Renal cortex interstitium (tissue), 15 donors: ENCODE measurements around the gene NOXO1. TPM values are rescaled to one million over a fixed set of nuclear protein-coding genes. Genes with fewer than 3 reads are reported as not detected.
A peak's percentile ranks its signal among the peaks of the same experiment; 100 is the strongest.

ENCODE experiments used
- DNase-seq, 11 donors: peaks; one replicate each; pipeline ENCODE4 v3.0.0-alpha.2; 2013; ENCODE audit warnings: low read depth in 9 of 11, low spot score in 4 of 11; ENCODE audit errors: extremely low read depth in 1 of 11
- long read RNA-seq, 16 experiments: transcript quantifications; one replicate each; lab custom pipeline, GENCODE V29; 2026
- polyA plus RNA-seq, 3 donors: library from polyadenylated mRNA; unstranded; fragments of 120-200 nt; gene quantifications; one replicate each; pipeline ENCODE4 v1.2.1, GENCODE V29; 2013; ENCODE audit not compliant: insufficient read length in 3 of 3

Gene NOXO1, protein sequence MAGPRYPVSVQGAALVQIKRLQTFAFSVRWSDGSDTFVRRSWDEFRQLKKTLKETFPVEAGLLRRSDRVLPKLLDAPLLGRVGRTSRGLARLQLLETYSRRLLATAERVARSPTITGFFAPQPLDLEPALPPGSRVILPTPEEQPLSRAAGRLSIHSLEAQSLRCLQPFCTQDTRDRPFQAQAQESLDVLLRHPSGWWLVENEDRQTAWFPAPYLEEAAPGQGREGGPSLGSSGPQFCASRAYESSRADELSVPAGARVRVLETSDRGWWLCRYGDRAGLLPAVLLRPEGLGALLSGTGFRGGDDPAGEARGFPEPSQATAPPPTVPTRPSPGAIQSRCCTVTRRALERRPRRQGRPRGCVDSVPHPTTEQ
- polyA plus RNA-seq, result 1 to 10 TPM in 2 of 3 donors, under 1 TPM in 1; 0.61 to 1.6 (median 1.1) TPM
- long read RNA-seq, donor 1, partial matches to known transcripts, result 0 of 1 reads
- long read RNA-seq, donor 1, other reads (novel, unspliced or antisense), result 0 of 1 reads
- long read RNA-seq, donor 2, result 0 reads
- long read RNA-seq, donor 3, partial matches to known transcripts, result 0 of 1 reads
- long read RNA-seq, donor 3, other reads (novel, unspliced or antisense), result 0 of 1 reads
- long read RNA-seq, donor 4, result 0 reads
- long read RNA-seq, donor 5, result 0 reads
- long read RNA-seq, donor 6, result 0 reads
- long read RNA-seq, donor 7, result 0 reads
- long read RNA-seq, donor 8, result 0 reads
- long read RNA-seq, donor 9, result 0 reads
- long read RNA-seq, donor 10, result 0 reads
- long read RNA-seq, donor 11, result 0 reads
- long read RNA-seq, donor 12, partial matches to known transcripts, result 0 of 1 reads
- long read RNA-seq, donor 12, other reads (novel, unspliced or antisense), result 0 of 1 reads
- long read RNA-seq, donor 13, result 0 reads
- long read RNA-seq, donor 14, result 0 reads
- long read RNA-seq, donor 15, result 0 reads
- long read RNA-seq, donor 16, result 0 reads

DNA sequence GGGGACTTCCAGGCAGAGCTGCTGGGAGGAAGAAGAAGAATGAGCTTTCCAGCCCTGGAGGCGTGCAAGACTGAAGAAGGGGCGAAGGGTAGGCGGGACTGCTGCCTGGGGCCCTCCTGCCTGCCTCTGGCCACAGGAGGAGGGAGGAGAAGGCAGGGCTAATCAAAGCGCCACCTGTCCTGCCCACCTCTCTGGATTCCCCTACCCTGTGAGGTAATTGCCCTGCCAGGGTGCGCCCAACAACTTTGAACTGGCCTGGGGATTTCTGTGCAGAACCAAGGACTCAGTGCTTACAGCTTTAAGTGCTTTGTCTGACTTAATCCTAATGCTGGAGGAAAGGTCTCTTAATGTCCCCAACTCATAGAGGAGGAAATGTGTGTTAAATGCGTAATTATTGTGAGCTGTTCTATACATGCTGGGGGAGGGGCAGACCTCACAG is at the start of gene NOXO1:
Gene NOXO1, minus strand, starts transcription at position 72 of the 439 bp plus-strand sequence. CDS start 290 bp downstream, outside the sequence.
- no peak for DNase-seq

DNA sequence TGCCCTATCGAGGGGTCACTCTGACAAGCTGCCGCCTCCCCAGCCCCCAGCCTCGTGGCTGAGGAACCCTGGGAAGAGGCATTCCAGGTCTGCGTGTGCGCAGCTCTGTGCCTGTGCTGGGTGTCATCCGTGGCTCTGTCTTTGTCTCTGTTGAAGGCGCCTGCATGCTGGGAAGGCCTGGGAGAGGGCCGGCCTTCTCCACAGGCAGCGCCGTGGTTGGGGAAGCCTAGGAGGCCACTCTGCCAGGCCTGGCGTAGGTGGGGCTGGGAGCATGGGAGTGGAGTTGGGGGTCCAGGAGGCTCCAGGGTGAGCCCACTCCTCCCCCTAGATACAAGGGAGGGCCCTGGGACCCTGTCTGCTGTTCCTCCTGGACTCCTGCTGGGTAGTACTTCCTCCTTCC is 48.8 kb upstream of the NOXO1 start:
- DNase-seq, result no peak

DNA sequence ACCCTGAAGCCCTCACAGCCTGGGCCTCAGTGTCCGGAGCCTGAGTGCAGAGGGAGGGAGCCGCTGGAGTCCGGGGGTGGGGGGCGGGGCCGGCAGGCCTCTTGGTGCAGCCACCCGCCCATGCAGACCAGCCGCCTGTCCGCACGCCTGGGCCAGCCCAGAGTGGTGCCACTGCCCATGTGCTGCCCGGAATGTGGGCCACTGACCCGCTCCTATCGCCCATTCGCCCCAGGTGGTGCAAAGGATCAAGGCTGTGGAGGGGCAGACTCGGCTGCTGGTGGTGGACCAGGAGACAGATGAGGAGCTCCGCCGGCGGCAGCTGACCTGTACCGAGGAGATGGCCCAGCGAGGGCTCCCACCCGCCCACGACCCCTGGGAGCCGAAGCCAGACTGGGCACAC is 48.1 kb upstream of the NOXO1 start:
- no peak for DNase-seq

DNA sequence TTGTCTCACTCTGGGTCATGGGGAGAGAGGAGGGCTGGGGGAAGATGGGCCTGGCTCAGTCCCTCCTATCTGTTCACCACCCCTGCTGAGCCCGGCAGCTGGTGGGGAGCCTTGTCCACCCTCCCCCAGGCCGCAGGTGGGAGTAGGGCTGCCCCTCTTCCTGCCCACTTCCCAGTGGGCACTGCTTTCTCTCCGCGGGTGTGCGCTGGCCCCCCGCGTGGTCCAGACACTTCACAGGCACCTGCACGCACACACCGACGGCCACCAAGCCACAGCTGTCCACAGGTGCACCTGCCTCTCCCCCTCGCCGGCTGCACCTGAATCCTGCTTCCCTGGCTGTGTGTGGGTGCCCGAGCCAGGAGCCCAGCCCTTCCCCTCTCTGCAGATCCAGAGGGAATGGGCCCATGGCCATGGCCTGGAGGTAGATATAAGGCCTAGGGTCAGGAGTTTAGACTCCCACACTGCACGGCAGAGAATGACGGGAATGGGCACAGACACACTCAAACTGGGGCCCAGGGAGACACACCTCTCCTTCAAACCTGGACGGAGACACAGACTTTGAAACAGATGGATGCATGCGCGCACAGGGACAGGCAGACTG is 47.5 kb upstream of the NOXO1 start:
- DNase-seq, result no peak

DNA sequence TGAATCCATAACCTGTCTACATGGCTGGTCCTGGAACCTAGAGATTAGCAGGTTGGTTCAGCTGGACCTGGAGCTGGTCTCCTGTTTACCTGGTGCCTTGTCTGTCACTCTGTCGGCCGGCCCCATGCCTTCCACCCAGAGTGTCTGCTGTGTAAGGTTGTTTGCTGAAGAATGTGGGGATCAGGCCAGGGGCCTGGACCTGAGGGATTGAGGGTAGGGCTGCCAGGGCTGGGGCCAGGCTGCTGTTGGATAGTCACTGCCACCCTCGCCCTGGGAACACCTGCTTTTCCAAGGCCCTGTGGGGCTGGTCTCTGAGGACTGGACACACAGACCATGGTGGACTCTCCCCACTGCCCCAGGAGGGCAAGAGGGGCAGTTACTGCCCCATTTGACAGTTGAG is 46.9 kb upstream of the NOXO1 start:
- DNase-seq, result no peak

DNA sequence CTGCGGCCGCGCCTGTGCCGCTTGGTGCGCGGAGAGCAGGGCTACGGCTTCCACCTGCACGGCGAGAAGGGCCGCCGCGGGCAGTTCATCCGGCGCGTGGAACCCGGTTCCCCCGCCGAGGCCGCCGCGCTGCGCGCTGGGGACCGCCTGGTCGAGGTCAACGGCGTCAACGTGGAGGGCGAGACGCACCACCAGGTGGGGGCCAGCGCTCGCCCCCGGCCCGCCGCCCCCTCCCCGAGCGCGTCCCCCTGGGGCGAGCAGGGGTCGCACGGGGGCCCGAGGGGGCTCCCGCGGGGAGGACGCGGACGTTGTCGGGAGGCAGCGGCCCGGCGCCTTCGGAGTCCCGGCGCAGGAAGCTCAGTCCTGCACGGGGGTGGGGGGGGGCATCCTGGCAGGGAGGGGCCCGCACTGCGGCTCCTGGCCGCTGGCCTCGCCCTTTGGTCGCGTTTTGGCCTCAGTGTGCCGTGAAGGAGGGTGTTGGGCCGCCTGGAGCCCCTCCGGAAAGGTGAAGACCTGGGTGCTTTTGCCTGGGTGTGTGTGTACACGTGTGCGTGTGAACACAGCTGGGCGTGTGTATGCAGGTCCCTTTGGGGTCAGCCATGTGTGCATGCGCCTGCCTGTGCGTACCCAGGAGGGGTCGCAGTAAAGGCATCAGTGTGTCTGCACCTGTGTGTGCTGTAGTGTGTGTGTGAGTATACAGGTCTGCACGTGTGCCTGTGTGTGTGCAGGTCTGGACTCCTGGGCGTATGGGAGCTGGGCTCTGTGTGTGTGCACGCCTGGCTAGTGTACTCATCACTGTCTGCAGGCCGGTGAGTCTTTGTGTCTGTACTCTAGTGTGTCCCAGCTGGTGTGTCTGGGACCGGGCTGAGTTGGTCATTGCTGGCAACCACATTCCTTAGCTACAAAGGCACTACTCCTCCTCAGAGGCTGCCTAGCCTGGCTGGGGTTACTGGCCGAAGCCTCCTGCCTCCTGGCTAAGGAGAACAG is 46.0 kb upstream of the NOXO1 start:
- DNase-seq, result no peak

DNA sequence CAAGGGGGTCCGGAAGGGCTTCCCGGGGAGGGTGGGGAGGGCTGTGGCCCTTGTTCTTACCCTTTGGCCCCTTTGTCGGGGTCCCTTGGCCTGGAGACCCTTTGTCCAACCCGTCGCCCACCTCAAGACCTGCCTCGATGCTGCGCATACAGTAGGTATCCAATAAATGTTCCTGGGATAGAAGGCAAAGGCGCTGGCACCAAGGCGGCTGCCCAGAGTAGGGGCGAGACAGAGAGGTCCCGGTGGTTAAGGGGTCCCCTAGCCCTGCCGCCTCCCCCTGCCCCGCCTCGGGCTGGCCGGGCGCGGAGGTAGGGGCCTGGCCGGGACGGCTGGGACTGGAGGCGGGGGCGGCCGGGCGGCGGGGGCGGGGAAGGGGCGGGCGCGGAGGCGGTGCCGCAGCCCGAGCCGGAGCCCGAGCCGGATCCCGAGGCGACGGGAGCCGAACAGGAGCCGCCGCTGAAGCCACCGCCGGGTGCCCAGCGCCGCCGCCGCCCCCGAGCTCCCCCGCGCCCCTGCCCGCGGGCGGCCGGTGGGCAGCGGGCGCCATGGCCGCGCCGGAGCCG is 45.3 kb upstream of the NOXO1 start, which contains the start of gene NHERF2:
Gene NHERF2, plus strand, starts transcription at position 442 of the 563 bp plus-strand sequence. Its CDS starts 104 bp downstream, at position 546.
- DNase-seq, result no peak

DNA sequence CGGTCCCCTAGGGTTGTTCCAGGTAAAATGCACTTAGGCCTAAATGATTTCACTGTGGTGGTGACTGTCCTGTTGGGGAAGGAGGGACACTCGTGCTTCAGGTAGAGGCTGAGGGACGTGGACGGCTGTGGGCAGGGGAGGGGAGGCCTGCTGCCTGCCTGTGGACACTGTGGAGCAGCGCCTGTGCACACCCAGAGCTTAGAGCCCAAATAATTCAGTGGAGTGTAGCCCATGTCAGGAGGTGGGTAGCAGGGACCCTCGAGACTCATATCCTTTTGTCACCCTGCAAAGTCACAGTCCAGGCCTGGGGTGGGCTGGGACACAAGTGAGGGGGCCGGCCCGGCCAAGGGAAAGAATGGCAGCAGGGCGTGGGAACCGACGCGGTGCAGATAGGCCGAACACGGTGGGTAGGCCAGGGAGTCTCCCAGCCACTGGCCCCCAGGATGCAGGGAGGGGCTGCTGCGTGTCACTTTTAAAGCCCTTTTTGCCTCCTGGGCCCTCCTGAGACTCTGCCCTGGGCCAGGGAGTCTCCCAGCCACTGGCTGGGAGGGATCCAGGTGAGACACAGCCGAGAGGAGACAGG is 44.7 kb upstream of the NOXO1 start:
- no peak for DNase-seq

DNA sequence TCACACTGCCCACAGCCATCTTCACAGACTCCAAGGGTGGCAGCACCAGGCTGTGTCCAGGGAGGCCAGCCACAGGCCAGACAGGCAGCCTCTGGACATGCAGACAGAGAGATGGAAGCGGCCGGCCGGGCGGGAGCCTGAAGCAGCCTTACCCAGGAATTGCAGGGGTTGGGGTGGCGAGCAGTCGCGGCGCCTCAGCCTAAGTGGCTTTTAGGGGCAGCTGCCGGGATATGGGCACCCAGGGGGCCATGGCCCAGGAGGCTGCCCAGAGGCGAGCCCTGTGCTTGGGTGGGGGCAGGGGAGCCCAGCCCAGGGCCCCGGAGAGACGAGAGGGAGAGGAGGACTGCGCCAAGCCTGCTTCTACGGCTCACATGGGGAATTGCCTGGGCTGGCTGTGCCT is 44.0 kb upstream of the NOXO1 start:
- no peak for DNase-seq

DNA sequence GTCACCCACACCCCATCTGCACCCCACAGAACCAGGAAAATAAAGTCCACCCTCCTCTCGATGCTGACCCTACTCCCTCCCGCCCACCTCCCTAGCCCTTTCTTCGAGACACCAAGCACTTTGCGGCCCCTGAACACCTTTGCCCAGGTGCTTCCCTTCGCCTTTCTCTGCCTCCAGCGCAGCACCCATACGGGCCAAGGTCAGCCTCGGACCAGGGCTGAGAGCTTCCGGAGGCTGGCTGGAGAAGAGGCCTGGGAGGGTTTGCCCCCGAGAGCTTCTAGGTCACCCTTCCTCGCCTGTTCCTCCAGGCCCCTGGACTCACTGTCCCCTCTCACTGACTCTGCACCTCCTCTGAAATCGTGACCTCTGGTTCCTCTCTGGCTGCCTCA is 42.8 kb upstream of the NOXO1 start:
- no peak for DNase-seq

DNA sequence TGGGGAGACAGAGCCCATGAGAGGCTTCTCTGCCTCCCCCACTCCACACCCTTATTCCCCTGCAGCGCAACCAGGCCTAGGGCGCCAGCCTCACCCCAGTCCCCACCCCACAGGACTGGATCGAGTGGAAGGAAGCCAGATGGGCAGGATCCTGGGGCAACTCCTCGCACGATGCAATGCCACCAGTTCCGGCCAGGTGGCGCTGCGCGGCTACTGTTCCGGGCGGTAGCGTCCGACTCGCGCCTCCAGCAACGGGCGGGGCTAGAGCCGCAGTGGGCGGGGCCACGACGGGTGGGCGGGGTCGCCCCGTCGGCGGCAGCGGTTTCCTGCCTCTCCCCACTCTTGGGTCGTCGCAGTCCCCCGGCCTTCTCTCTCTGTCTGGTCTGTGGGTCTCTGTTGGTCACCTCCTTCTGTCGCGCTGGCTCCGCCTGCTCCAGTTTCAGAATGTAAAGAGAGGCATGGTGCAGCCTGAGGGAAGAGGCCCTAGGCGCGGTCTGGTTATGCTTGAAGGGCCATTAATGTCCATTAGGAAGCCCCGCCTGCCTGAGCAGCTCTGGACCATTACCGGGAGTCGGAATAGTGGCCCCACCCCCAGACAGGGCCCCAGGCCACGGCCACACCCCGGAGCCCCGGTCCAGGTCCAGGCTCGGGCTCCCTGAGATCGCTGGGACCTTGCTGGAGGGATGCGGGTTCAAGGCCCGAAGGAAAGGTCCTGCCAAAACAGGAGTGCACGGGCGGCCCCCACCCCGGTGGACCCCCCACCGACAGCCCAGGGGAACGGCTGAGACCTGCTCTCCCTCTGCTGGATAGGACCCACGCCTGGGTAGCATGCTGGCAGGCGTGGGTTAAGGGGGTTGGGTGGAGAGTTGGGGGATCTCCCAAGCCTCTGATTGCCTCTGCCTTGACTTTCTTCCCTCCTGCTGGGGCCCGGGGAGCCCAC is 42.1 kb upstream of the NOXO1 start:
- peak in 7 of 11 donors; percentile 83 to 90 (median 88) for DNase-seq

DNA sequence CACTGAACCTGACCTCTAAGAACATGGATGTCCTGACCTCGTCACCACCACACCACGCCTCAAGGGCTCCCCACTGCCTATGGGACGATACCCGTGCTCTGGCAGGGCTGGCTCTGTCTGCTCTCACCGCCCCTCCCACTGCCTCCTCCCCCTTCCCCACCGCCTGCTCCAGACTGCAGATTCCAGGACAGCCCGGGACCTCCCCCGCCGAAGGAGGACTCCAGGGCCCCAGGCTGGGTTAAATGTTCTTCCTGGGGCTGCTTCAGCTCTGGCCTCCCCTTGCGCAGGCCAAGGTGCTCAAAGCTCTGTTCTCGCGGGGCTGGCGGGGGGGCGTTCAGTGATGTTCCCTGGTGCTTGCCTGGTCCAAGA is 41.4 kb upstream of the NOXO1 start:
- no peak for DNase-seq

DNA sequence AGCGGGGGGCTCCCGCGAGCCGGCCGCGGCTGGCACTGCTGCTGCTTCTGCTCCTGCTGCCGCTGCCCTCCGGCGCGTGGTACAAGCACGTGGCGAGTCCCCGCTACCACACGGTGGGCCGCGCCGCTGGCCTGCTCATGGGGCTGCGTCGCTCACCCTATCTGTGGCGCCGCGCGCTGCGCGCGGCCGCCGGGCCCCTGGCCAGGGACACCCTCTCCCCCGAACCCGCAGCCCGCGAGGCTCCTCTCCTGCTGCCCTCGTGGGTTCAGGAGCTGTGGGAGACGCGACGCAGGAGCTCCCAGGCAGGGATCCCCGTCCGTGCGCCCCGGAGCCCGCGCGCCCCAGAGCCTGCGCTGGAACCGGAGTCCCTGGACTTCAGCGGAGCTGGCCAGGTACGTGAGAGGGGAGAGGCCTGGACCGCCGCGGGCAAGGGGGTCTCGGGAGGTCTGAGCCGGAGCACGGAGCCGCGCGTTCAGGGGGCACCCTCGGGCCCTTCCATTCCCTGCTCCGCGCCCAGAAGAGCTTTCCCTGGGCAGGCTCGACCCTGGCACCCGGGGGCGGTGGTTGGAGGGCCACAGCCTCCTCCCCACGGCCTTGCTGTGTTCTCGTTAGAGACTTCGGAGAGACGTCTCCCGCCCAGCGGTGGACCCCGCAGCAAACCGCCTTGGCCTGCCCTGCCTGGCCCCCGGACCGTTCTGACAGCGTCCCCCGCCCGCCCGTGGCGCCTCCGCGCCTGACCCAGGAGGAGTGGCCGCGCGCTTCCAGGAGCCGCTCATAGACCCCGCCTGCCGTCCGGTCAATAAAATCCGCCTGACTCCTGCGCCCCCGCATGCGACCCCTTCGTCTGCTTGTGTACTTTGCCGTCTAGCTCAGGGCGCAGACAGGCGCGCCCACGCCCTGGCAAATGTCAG is 38.9 kb upstream of the NOXO1 start:
- no peak for DNase-seq

DNA sequence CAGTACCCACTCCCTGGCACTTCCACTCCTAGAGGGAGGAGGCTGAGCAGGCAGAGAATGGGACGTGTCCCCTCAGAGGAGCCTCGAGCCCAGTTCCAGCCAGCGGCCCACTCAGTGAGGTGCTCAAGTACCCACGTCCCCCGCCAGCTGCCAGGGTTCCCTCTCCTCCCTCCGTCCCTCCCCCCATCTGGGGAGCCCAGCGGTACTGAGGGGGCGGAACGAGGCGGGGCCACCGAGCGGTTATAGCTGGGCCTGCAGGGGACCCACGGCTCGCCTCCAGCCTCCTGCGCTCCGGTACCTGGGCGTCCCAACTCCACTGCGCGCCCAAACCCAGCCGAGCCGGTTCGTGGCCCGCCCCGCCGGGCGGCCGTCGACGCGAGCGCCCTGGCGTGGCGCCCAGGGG is 38.2 kb upstream of the NOXO1 start, which contains the start of gene NPW:
Gene NPW, plus strand, starts transcription at position 268 of the 403 bp plus-strand sequence.
- DNase-seq, result no peak

DNA sequence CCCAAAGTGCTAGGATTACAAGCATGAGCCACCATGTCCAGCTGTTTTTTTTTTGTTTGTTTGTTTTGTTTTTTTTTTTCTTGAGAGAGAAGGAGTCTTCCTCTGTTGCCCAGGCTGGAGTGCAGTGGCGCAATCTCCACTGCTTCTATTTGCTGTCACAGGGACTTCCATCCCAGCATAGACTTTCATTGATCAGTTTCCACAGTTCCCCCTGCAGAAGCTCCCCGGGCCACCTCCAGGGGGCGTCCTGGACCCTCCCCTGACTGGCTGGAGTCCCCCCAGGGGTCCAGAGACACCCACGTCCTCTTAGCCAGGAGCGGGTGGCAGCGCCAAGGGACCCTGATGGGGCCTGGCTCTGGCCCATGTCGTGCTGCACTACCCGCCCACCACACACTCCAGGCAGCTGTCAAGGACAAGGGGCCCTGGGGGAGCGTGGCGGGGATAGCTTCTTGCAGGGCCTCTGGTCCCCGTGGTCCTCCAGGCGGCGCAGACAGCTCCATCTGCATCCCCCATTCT is 35.2 kb upstream of the NOXO1 start:
- DNase-seq, result no peak

DNA sequence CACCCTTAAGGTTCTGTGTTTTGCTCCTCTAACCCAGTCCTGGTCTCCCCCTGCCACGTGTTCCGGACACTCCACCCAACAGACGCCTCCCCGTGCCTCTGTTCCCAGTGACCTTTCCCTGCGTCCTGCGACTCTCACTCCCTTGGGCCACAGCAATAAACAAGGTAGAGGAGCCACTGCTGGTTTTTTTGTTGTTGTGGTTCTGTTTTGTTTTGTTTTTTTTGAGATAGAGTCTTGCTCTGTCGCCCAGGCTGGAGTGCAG is 34.6 kb upstream of the NOXO1 start:
- DNase-seq, result no peak
